ENCODE results near the gene KISS1.

GRCh38 chr1:204204944-204205343 lies 8.7 kb upstream of the KISS1 start:
- TF ChIP-seq POLR2A (IDR thresholded peaks at IDR 0.05; ENCODE audit: low read length) (no peak), GATA1 (IDR thresholded peaks at IDR 0.05; ENCODE audit: low read depth, low read length) (no peak)
